Midbrain (tissue), 1 donor: ENCODE data around the gene LRP1.

Source experiments
- DNase-seq: peaks from one replicate; lab custom pipeline; 2025; lab: John Stamatoyannopoulos, UW

LRP1 gene

DNA sequence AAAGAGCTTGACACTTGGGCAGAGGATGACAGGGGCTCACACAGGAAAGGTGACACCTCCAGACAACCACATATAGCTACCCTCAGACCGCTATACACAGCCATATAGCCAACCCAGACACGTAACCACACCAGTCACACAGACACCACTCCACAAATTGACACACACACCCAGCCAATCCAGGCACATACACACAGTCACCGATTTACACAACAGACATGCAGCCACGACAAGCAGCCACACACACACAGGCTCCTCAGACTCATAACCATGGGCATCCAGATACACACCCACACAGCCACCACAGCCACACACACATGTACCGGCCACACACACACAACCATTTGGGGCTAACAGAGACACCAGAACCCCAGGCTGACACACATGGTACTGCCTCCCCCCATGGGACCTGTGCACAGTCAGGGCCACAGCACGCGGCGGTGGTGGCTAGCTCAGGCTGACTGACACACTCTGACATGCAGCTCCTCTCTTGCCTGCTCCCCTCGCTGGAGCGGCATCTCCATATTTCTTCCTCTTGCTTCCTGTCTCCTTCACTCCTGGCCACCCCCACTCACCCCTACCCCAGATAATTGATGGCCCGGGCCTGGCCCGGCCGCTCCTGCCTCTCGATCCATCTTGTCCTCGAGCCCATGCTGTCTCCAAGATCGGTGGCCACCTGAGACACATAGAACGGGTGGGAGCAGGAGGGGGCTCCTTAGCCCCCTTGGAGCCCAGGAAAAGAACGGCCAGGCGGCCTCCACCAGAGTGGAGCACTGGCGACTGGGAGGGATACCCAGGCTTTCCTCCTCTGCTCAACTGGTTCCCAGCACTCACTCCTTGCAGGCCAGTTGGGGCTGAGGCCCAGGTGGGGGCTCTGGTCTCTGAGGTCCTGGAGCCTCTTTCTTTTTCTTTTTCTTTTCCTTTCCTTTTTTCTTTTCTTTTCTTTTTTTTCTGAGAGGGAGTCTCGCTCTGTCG, 95.2 kb downstream of the LRP1 start:
- no peak for DNase-seq

DNA sequence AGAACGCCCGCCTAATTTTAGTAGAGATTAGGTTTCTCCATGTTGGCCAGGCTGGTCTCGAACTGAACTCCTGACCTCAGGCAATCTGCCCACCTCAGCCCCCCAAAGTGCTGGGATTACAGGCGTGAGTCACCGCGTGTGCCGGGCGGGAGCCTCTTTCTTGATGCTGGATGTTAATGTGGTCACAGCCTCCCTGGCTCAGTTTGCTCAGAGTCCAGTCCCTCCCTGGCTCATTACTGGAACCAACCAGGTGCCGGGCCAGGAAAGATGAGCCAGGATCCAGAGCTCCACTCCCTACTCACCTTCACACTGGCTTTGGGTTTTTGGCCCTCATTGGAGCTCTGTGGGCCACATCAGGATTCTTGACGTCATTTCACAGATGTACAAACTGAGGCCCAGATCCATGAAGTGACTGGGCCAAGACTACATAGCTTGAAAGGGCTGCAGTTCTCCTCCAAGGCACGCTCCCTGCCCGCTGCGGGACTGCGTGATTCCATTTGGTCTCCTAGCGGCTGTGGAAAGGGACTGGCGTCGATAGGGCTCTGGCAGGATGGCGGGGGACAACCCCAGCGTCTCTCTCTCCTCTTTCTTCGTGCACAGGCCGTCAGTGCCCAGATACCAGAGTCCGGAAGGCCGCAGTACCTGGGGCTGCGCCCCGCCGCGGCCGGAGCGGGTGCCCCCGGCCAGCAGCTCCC, 96.1 kb downstream of the LRP1 start:
- no peak for DNase-seq

DNA sequence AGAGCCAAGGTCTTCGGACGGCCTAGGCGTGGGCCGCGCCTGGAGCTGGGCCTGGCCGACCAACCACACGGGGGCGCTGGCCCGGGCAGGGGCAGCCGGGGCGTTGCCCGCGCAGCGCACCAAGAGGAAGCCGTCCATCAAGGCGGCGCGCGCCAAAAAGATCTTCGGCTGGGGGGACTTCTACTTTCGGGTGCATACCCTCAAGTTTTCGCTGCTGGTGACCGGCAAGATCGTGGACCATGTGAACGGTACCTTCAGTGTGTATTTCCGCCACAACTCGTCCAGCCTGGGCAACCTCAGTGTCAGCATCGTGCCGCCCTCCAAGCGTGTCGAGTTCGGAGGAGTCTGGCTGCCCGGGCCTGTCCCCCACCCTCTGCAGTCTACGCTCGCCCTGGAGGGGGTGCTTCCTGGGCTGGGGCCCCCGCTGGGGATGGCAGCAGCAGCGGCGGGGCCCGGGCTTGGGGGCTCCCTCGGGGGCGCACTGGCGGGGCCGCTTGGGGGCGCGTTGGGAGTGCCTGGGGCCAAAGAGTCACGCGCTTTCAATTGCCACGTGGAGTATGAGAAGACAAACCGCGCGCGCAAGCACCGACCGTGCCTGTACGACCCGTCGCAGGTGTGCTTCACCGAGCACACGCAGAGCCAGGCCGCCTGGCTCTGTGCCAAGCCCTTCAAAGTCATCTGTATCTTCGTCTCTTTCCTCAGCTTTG, 96.8 kb downstream of the LRP1 start:
- no peak for DNase-seq

DNA sequence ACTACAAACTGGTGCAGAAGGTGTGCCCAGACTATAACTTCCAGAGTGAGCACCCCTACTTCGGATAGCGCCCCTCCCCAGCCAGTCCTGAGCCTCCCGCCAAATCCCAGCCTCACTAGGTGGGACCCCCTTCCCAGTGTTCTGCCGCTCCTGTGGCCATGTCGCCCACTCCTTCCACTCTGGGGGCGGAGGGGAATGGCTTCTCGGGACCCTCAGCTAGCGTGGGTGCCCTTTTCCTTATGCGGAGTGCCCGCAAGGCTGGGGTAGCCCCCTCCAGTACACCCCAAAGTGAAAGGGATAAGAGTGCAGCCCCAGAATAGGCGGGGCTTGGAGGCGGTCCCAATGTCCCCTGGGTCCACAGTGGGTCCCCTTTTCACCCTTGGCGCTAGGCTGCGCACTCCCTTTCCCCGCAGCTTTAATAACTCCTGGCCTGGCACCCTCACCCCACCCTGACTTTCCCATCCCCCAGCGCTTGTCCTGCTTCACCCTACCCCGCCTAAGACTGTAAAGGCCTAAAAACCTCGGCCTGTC, 97.5 kb downstream of the LRP1 start:
- no peak for DNase-seq

DNA sequence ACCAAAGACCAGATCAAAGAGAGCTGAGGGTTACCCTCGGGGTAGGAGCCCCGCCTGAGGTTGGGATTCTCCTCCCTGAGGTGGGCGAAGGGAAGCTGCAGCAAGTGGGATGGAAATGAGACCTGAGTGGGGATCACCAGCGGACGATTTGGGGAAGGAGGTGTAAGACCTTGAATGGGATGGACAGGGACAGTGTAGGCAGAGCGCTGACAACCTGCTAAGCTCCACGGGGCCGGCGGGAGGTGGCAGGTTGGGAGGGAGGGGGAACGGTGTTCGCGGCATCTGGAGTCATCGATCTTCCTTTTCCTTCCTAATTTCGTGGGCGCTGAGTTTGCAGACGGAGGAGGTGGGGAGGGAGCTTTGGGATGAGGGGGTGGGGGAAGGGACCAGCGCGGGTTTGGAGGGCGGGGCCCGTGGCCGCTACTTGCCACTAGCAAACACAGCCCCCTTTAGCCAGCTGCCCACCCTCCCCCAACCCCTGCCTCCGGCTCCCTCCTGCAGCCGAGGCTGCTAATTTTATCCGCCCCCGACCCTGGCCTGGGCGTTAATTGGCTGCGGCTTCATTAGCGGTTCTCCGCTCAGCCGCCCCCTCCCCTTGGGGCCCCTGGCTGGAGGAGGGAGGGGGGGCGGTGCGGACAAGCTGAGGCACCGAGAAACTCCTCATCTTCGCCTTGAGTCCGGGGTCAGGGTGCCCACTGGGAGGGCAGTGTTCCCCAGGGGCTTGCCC, 98.5 kb downstream of the LRP1 start:
- DNase-seq, result no peak

DNA sequence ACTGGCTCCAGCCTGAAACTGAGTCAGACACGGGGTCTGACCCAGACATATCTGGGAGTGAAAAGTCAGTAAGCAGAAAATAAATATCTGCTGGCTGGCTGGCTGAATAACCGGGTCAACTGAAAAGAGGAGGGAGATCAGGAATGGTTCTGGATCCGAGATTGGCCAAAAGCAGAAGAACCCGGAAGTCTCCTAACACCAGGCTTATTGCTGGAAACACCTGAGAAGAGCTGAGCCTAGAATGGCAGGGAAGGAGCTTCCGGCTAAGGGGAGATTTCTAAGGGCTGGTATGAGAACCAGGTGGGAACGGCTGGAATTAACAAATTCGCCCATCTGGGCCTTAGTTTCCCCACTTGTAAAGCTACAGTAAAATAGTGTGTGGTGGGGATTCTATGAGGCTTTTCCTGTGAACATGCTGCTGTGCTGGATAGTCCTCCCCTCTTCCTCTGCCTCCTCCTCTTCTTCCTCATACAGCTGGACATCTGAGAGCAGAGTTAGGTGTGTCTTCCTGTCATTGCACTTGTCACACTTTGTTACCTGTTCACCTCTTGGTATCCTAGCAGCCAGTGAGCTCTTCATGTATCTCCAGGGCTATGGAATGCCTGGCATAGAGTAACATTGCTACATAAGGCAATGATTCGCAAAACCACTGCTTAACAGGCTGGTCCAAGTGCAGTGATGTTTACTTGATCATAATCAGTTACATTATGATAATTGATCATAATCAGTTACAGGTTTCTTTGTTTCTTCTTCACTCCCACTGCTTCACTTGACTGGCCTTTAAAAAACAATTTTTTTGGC, 99.2 kb downstream of the LRP1 start:
- no peak for DNase-seq

DNA sequence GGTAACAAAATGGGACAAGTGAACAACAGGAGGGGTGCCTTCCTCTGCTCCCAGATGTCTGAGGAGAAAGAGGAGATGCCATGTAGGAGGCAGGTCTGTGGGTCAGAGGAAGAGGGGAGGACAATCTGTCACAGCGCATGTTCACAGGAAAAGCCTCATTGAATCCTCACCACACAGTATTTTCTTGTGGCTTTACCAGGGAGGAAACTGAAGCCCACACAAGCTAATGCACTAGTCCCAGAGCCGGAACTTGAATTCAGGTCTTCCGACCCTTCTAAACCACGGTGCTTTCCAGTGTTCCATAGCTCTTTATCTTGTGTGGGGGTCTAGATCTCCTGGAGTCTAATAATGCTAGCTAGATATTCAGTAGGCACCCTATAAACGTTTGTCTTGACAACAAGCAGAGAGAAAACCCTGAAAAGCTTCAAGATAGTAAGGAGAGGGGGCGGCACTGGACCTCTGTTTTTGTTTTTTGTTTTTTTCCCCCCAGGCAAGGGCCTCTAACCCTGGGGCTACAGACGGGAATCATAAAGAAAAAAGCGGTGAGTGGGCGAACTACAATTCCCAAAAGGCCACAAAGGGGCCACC, 100.9 kb downstream of the LRP1 start:
- DNase-seq, result no peak

DNA sequence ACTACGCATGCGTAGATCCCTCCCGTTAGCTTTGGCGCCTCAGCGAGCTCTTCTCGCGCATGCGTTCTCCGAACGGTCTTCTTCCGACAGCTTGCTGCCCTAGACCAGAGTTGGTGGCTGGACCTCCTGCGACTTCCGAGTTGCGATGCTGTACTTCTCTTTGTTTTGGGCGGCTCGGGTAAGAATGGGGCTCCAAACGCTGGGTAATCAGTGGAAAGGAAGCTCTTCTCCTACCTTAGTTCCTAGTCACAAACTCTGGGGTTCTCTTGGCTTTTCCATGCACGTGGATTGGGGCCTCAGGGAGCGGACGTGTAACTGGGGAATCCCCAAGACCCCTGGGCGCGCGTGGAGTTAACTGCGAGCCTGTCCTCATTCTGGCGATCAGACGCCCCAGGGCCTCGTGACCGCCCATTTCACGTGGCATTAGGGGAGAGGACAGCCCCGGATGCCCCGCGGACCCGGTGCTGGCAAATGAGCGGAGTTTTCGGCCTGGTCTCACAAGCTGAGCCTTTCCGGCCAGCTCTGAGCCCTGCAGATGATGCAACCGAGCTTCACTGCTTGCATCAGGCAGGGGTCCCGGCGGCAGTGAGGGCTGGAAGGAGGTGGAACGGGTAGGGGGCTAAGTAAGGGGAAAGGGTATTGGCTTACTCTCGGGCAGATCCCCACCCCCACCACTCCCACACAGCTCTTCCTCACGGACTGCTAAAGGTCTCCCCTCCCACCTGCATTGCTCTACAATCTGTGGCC, 101.5 kb downstream of the LRP1 start, which contains the start of gene SHMT2:
SHMT2 (plus strand) TSS at position 78 of the 747 bp plus-strand sequence; CDS start at position 146, 68 bp downstream.
- peak; percentile 94 for DNase-seq

DNA sequence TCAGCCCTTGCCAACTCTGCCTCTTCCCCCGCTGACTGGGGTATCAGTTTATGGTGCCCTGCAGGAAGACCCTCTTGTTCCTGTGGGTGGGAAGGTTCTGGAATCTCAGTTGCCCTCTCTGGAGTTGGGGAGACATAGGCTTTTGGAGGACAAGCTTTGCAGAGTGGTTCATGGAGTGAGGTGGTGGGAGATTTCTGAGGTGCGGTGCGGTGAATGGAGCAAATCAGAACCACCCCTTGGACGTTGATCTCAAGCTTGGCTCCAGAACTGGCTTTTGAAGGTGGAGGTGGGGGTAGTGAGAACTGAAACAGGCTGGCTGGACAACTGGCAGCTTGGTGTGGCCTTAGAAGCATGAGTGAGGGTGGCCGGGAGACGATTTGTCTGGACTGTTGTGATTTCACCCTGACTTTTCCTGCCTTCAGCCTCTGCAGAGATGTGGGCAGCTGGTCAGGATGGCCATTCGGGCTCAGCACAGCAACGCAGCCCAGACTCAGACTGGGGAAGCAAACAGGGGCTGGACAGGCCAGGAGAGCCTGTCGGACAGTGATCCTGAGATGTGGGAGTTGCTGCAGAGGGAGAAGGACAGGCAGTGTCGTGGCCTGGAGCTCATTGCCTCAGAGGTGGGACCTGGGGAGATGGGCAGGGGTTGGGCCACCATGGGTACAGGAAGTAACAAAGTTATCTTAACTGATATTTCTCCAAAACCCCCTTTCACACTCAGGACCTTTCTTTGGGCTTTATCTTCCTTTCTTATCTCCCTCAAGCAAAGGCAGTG, 102.3 kb downstream of the LRP1 start:
- DNase-seq, result no peak

DNA sequence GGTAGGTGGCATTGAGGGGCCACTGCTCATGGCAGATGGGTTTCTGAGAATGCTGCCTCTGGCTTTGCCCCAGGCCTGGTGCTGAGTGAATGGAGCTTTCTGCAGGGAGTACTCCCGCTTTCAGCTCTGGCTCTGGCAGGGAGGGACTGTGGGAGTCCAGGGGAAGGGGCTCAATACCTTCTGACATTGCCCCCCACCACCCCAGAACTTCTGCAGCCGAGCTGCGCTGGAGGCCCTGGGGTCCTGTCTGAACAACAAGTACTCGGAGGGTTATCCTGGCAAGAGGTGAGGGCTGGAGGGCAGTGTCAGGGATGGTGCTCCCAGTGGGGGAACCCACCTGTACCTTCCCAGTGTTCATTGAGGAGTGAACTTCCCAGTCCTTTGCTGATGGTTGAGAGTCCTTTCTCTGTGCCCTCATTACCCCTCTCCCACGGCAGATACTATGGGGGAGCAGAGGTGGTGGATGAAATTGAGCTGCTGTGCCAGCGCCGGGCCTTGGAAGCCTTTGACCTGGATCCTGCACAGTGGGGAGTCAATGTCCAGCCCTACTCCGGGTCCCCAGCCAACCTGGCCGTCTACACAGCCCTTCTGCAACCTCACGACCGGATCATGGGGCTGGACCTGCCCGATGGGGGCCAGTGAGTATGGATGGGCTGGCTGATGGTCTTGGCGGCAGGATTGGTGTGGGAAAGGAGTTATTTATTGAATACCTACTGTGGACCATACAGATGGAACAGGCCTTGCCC, 103.2 kb downstream of the LRP1 start:
- DNase-seq, result no peak

DNA sequence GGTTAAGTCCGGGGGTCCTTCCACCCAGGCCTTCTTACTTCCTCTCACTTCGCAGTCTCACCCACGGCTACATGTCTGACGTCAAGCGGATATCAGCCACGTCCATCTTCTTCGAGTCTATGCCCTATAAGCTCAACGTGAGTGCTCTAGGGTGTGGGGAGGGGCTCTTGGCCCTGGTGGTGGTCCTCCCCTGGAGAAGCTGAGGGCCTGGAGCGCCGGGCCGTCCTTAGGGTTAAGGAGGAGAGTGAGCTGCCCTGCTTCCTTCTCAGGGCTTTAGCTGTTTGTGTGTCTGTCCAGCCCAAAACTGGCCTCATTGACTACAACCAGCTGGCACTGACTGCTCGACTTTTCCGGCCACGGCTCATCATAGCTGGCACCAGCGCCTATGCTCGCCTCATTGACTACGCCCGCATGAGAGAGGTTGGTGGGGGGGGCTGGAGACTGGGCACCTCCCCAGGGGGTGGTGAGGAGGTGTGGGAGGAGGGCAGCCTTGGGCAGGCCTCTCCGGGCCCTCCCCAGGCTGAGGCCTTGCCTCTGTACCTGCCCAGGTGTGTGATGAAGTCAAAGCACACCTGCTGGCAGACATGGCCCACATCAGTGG, 104.0 kb downstream of the LRP1 start:
- DNase-seq, result no peak

DNA sequence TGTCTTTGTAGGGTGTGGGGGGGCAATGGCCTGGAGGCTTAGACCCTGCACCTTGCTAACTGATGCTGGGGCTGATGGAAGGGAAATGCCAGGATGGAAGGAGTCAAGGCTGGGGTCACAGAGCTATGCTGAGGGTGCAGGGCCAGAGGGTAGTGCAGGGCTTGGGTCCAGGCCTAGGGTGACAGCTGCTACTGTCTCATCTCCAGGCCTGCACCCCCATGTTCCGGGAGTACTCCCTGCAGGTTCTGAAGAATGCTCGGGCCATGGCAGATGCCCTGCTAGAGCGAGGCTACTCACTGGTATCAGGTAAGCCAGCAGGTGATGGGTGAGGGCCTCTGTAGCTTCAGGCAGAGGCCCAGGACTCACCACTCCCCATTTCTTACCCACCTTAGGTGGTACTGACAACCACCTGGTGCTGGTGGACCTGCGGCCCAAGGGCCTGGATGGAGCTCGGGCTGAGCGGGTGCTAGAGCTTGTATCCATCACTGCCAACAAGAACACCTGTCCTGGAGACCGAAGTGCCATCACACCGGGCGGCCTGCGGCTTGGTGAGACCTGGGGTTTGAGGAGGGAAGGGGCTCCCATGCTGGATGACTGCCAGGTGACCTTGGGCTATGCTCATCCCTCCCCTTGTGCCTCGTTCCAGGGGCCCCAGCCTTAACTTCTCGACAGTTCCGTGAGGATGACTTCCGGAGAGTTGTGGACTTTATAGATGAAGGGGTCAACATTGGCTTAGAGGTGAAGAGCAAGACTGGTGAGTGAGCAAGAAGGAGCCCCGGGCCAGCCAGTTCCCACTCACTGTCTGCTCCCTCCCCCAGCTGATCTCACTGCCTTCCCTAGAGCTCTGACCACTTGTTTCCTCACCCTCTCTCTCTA, 105.3 kb downstream of the LRP1 start:
- DNase-seq, result no peak

DNA sequence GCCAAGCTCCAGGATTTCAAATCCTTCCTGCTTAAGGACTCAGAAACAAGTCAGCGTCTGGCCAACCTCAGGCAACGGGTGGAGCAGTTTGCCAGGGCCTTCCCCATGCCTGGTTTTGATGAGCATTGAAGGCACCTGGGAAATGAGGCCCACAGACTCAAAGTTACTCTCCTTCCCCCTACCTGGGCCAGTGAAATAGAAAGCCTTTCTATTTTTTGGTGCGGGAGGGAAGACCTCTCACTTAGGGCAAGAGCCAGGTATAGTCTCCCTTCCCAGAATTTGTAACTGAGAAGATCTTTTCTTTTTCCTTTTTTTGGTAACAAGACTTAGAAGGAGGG, 105.9 kb downstream of the LRP1 start:
- no peak for DNase-seq

DNA sequence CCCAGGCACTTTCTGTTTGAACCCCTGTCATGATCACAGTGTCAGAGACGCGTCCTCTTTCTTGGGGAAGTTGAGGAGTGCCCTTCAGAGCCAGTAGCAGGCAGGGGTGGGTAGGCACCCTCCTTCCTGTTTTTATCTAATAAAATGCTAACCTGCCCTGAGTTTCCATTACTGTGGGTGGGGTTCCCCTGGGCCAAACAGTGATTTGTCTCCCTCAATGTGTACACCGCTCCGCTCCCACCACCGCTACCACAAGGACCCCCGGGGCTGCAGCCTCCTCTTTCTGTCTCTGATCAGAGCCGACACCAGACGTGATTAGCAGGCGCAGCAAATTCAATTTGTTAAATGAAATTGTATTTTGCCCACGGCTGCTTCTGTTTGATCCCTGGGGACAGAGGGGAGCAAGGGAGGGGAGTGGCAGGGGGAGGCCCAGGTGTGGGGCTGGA, 106.3 kb downstream of the LRP1 start:
- no peak for DNase-seq

DNA sequence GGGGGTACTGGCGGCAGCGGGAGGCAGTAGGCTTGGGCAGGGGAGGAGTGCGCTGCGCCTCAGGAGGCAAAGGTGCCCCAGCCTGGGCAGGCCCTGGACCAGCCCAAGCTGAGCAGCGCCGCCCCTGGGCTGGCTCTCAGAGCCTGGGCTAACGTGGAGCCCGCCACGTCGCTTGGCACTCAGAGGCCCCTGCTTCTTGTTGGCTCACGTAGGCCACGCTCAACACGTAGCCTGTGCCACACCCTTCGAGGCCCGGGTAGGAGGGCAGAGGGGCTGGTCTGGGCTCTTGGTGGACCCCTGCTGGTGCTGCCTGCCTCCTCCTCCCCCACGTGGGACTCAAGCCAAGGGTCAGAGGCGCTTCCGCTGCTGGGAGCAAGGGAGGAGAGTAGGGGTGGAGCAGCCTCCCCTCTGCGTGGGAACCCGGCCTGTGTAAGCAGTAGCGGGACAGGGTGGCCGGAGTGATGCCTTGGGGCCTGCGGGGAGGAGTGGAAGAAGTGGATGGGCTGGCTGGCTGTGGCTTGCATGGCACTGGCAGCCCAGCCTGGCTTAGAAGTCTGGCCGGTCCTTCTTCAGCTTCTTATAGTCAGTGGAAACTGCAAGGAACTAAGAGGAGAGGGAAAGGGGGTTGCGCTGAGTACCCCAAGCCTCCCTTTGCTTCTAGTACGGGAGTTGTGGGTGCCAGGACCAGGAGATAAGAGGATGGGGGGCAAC, 106.9 kb downstream of the LRP1 start:
- no peak for DNase-seq

DNA sequence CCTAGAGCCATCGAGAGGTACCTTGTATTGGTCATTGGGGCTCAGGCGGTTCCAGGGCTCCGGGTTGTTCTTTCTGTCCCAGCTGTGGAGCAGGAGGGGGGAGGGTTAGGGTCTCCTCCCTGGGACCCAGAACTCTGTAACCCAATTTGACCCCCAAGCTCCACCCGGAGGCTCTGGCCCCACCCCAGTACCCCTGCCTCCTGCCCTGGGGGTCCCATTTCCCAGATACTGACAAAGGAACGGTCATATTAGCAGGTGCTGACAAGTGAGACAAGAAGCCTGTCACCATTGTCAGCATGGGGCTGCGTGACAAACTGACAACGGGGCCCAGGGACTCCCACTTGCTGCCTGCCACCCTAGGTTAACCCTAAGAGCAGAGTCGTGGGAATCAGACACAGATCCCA, 107.4 kb downstream of the LRP1 start:
- DNase-seq, result no peak
